ENCODE data around the gene SIL1. TPM values are rescaled to one million over a fixed set of nuclear protein-coding genes. Genes with fewer than 3 reads are reported as not detected.

SIL1 gene
- total and polyA plus RNA-seq, 10 donors = 23.4 to 42.3 (median 32.6) TPM

DNA sequence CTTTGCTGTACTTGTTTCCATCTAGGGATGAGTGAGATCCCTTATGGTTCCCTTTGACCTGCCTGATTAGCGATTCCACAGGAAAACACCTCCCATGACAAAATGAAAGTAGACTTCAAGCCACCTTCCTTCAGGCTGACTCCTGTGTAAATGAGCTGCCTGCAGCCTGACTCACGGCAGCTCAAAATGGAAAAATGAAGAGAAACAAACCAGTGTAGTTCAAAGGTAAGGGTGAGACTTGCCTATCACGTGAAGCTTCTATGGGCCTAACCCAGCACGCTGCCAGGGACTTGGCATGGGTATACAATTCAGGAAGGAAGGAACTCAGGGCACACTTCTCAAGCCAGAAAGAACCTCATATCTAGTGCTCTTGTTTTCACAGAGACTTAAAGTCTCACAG is 212.9 kb downstream of the SIL1 start:
- H3K4me1 ChIP-seq = peaks cover 0 to 7% (median 2%) of the 10 kb centered on the region in 6 donors
- intact Hi-C loops (cut with DNase I; ENCODE audit: low total_unique reads) = no loop called here

DNA sequence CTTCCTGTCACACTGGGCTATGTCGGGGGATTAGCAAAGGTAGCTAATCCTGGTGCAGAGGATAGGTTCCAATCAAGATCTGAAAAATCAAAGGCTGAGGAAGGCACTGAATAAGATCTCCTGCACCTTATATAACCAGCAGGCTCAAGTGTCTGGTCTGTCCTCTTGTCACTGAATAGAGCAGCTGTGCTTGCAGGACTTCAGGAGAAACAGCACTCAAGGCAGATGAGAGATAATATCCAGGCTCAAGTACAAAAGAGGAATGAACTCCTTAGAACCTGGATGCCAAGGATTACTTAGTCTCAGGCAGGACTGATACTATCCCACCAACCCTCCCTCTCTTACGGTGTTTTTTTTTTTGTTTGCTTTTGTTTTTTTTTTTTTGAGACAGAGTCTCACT is 214.2 kb downstream of the SIL1 start:
- 83 to 98% (median 92%) methylated on average over 2 of the region's 2 CpGs for WGBS, 5 donors
- intact Hi-C loops (cut with DNase I; ENCODE audit: low total_unique reads) = no loop called here
- no peaks in the 10 kb centered on the region for H3K9me3 ChIP-seq
- peaks cover 0 to 7% (median 0%) of the 10 kb centered on the region in 6 donors for H3K36me3 ChIP-seq
- no peak overlapping the region for H3K27ac ChIP-seq
- DNase-seq = no peak
- no peaks in the 10 kb centered on the region for H3K27me3 ChIP-seq (replicated peaks in 1 of 7)
- peaks cover 0 to 13% (median 3%) of the 10 kb centered on the region in 6 donors for H3K4me1 ChIP-seq
- H3K4me3 ChIP-seq = no peak overlapping the region
- TF ChIP-seq POLR2A (IDR thresholded peaks at IDR 0.05) (no peak), POLR2AphosphoS5 (IDR thresholded peaks at IDR 0.05) (no peak)
- TF ChIP-seq, protein P1, sequence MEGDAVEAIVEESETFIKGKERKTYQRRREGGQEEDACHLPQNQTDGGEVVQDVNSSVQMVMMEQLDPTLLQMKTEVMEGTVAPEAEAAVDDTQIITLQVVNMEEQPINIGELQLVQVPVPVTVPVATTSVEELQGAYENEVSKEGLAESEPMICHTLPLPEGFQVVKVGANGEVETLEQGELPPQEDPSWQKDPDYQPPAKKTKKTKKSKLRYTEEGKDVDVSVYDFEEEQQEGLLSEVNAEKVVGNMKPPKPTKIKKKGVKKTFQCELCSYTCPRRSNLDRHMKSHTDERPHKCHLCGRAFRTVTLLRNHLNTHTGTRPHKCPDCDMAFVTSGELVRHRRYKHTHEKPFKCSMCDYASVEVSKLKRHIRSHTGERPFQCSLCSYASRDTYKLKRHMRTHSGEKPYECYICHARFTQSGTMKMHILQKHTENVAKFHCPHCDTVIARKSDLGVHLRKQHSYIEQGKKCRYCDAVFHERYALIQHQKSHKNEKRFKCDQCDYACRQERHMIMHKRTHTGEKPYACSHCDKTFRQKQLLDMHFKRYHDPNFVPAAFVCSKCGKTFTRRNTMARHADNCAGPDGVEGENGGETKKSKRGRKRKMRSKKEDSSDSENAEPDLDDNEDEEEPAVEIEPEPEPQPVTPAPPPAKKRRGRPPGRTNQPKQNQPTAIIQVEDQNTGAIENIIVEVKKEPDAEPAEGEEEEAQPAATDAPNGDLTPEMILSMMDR (IDR thresholded peaks at IDR 0.05 in 8 of 11, conservative IDR thresholded peaks at IDR 0.05 in 3 of 11) = no peak

More for the DNA sequence above, 212.9 kb downstream of the SIL1 start:
- Histone ChIP-seq H3K9me3 (no peaks in the 10 kb centered on the region), H3K4me3 (no peak overlapping the region), H3K27me3 (replicated peaks in 1 of 7) (no peaks in the 10 kb centered on the region), H3K36me3 (peaks cover 0 to 7% (median 0%) of the 10 kb centered on the region in 6 donors), H3K27ac (no peak overlapping the region)
- no peak for DNase-seq
- 51 to 72% (median 57%) methylated on average over 4 of the region's 4 CpGs for WGBS, 5 donors
- TF ChIP-seq POLR2A (IDR thresholded peaks at IDR 0.05) (no peak), POLR2AphosphoS5 (IDR thresholded peaks at IDR 0.05) (no peak)
- TF ChIP-seq, protein P1 (IDR thresholded peaks at IDR 0.05 in 8 of 11, conservative IDR thresholded peaks at IDR 0.05 in 3 of 11) = no peak

DNA sequence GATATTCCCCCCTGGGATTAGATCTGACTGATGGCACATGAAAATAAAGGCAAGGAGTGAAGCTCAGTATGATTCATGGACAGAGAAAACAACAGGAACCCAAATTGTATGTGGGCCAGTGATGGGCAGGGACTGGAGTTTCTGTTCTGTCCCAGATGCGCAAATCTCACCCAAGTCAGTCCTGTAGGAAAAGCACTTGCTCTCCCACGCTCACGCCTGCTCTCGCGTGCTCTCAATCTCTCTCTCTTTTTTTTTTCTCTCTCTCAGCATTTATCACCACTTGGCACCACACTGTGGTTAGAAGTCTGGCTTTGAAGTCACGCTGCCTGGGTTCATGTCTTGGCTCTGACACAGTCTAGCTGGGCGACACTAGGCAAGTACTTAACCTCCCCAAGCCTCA is 216.6 kb downstream of the SIL1 start:
- no peak for DNase-seq
- H3K4me1 ChIP-seq = peaks cover 0 to 13% (median 3%) of the 10 kb centered on the region in 6 donors
- H3K27ac ChIP-seq = no peak overlapping the region
- WGBS, 5 donors = 67 to 80% (median 69%) methylated on average over 7 of the region's 7 CpGs
- H3K36me3 ChIP-seq = peaks cover 0 to 7% (median 0%) of the 10 kb centered on the region in 6 donors
- no peaks in the 10 kb centered on the region for H3K9me3 ChIP-seq
- no peak overlapping the region for H3K4me3 ChIP-seq
- no peaks in the 10 kb centered on the region for H3K27me3 ChIP-seq (replicated peaks in 1 of 7)
- TF ChIP-seq POLR2A (IDR thresholded peaks at IDR 0.05) (no peak), POLR2AphosphoS5 (IDR thresholded peaks at IDR 0.05) (no peak)
- TF ChIP-seq, protein P1 (IDR thresholded peaks at IDR 0.05 in 8 of 11, conservative IDR thresholded peaks at IDR 0.05 in 3 of 11) = no peak
- intact Hi-C loops (cut with DNase I; ENCODE audit: low total_unique reads) = no loop called here

DNA sequence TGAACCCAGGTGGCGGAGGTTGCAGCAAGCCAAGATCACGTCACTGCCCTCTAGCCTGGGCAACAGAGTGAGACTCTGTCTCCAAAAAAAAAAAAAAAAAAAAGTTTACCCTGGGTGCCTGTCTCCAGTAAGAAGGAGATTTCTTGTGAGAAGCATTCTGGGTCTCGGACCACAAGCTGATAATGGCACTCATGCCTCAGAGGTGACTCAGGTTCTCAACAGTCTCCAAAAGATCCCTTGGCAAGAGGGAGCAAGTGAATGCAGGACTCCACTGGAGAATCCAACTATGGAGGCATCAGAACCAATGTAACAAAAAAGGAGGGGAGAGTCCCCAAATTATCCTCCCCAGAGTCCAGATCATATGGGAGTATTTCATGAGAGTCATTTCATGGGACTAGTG is 217.0 kb downstream of the SIL1 start:
- no peak for DNase-seq
- no peak overlapping the region for H3K27ac ChIP-seq
- H3K36me3 ChIP-seq = peaks cover 0 to 7% (median 0%) of the 10 kb centered on the region in 6 donors
- peaks cover 0 to 13% (median 3%) of the 10 kb centered on the region in 6 donors for H3K4me1 ChIP-seq
- H3K4me3 ChIP-seq = no peak overlapping the region
- no peak for TF ChIP-seq POLR2AphosphoS5 (IDR thresholded peaks at IDR 0.05)
- H3K27me3 ChIP-seq (replicated peaks in 1 of 7) = no peaks in the 10 kb centered on the region
- intact Hi-C loops (cut with DNase I; ENCODE audit: low total_unique reads) = no loop called here
- 92 to 100% (median 98%) methylated on average over 3 of the region's 3 CpGs for WGBS, 5 donors
- H3K9me3 ChIP-seq = no peaks in the 10 kb centered on the region

DNA sequence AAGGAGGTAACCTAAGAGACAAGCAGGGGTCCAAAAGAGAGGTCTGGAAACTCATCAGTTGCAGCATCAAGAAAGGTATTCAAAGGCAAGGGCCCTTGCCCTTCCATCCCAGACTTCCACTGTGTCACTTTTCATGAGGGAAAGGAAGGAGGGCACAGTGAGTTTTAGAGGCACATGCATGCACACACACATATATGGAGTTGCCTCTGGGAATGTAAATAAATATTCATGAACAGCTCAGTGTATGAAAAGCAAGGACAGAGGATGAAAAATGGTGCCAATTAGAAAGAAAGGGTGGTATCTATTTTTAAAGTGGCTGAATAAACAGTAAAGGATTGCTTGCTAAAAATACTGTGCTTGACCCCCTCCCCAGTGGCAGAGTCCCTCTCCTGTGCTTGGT is 217.7 kb downstream of the SIL1 start:
- Histone ChIP-seq H3K27ac (no peak overlapping the region), H3K27me3 (replicated peaks in 1 of 7) (no peaks in the 10 kb centered on the region), H3K36me3 (peaks cover 0 to 7% (median 0%) of the 10 kb centered on the region in 6 donors), H3K4me3 (no peak overlapping the region), H3K9me3 (no peaks in the 10 kb centered on the region), H3K4me1 (peaks cover 0 to 15% (median 2%) of the 10 kb centered on the region in 6 donors)
- intact Hi-C loops (cut with DNase I; ENCODE audit: low total_unique reads) = no loop called here
- no peak for DNase-seq
- TF ChIP-seq POLR2AphosphoS5 (IDR thresholded peaks at IDR 0.05) (no peak), POLR2A (IDR thresholded peaks at IDR 0.05) (no peak)
- TF ChIP-seq, protein P1 (IDR thresholded peaks at IDR 0.05 in 8 of 11, conservative IDR thresholded peaks at IDR 0.05 in 3 of 11) = no peak

Measured in spleen (tissue), 11 donors.